ENCODE data around the gene CALR3.
"Not testable (repeated sequence)": the region's sequence is repeated elsewhere in the genome, so short reads cannot be mapped to it uniquely, and the experiment has no call there.

The CALR3 gene

DNA sequence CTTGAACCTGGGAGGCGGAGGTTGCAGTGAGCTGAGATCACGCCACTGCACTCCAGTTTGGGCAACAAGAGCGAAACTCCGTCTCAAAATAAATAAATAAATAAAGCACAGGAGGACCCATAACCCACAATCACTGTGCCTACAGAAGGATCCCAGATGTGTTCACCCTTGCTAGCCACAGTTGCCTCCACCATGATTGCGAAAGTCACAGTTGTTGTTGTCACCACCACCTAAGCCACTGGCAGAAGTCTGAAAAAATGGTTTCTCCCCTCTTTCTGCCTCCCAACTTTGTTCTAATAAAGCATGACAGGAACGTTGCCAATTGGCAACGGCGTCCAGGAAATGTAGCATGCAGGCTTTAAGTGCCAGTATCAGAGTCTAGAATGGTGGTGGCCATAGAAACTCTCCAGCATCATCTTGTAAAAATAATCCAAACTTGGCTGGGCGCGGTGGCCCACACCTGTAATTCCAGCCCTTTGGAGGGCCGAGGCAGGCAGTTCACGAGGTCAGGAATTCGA is 22.0 kb downstream of the CALR3 start:
- no peaks in the 10 kb centered on the region for H3K36me3 ChIP-seq (ENCODE audit: insufficient read depth, low read length)
- no peak overlapping the region for H3K9ac ChIP-seq (ENCODE audit: low read depth, low read length)
- no peak overlapping the region for H3K4me2 ChIP-seq (ENCODE audit: low read length)
- no peaks in the 10 kb centered on the region for H3K9me3 ChIP-seq (replicated peaks; ENCODE audit: low read length)
- no peaks in the 10 kb centered on the region for H3K27me3 ChIP-seq (ENCODE audit: control insufficient read depth, insufficient read depth, low read length)
- H3K4me3 ChIP-seq (ENCODE audit: low read length) = no peak overlapping the region
- peaks cover 17% of the 10 kb centered on the region for H3K4me1 ChIP-seq (ENCODE audit: control insufficient read depth, insufficient read depth, low read length)

DNA sequence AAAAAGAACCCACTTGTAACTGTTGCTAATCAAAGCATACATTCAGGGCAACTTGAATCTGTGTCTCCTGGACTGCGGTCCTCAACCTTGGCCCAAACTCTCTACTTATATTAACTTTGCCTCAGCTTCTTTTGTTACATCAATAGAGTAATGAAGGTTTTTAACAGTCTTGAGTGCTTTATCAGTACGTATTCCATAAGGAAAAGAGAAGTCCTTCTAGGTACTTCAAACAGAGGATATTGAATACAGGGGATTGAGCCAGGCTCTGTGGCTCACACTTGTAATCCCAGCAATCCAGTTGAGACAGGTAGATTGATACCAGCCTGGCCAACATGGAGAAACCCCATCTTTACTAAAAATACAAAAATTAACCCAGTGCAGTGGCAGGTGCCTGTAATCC is 23.0 kb downstream of the CALR3 start:
- Histone ChIP-seq H3K4me1 (ENCODE audit: control insufficient read depth, insufficient read depth, low read length) (peaks cover 17% of the 10 kb centered on the region), H3K4me2 (ENCODE audit: low read length) (no peak overlapping the region), H3K36me3 (ENCODE audit: insufficient read depth, low read length) (no peaks in the 10 kb centered on the region), H3K9me3 (replicated peaks; ENCODE audit: low read length) (no peaks in the 10 kb centered on the region), H3K27me3 (ENCODE audit: control insufficient read depth, insufficient read depth, low read length) (no peaks in the 10 kb centered on the region), H3K4me3 (ENCODE audit: low read length) (no peak overlapping the region), H3K9ac (ENCODE audit: low read depth, low read length) (no peak overlapping the region)

DNA sequence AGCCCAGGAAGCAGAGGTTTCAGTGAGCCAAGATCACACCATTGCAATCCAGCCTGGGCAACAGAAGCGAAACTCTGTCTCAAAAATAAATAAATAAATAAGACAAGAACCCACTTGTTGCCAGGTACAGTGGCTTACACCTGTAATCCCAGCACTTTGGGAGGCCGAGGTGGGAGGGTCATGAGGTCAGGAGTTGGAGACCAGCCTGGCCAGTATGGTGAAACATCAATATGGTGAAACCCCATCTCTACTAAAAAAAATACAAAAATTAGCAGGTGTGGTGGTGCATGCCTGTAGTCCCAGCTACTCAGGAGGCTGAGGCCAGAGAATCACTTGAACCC is 23.4 kb downstream of the CALR3 start:
- H3K4me2 ChIP-seq (ENCODE audit: low read length) = peak overlapping the region; percentile 97
- H3K27me3 ChIP-seq (ENCODE audit: control insufficient read depth, insufficient read depth, low read length); H3K9me3 ChIP-seq (replicated peaks; ENCODE audit: low read length); H3K36me3 ChIP-seq (ENCODE audit: insufficient read depth, low read length): not testable (repeated sequence)
- H3K4me3 ChIP-seq (ENCODE audit: low read length) = peak overlapping the region; percentile 79
- H3K4me1 ChIP-seq (ENCODE audit: control insufficient read depth, insufficient read depth, low read length) = peaks cover 17% of the 10 kb centered on the region
- H3K9ac ChIP-seq (ENCODE audit: low read depth, low read length) = peak overlapping the region; percentile 87

DNA sequence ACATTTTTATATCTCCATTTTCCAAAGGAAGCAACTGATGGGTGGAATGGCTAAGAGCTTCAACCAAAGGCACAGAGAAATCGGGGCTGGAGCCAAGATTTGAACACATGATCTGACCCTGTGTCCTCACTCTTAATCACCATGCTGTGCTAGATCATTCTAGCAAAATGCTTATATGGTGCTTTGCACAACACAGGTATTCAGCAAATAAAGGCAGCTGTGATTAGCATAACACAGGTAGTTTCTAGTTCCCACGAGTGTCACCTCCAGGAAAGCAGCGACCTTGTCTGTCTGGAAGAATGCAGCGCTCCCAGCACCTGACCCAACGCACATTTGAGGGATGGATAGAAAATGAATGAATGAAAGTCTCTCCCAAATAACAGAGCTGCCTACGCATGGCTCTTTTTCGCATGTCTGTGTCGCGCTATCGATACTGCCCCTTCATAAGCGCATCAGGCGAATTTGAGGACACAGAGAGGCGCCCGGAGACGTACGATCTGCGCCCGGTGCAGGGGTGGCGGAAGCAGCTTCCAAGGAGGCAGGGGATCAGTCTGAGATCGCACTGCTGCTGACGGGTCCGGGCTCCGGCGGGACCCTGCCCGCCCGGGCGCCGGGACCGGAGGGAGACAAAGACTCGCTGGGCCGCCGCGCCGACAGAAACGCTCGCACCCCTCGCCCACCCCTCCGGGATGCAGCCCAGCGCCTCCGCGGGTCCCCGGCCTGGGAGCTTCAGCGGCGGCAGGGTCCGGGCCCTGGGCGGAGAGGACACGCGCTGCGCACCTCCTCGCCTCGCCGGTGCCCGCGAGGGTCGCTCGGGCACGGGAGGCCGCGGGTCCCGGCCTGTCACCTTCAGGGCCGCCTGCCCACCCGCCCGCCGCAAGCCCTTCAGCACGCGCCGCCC is 24.8 kb downstream of the CALR3 start:
- peaks cover 17% of the 10 kb centered on the region for H3K4me1 ChIP-seq (ENCODE audit: control insufficient read depth, insufficient read depth, low read length)
- H3K36me3 ChIP-seq (ENCODE audit: insufficient read depth, low read length) = no peaks in the 10 kb centered on the region
- peak overlapping the region; percentile 94 for H3K4me3 ChIP-seq (ENCODE audit: low read length)
- H3K9me3 ChIP-seq (replicated peaks; ENCODE audit: low read length) = no peaks in the 10 kb centered on the region
- H3K9ac ChIP-seq (ENCODE audit: low read depth, low read length) = peak overlapping the region; percentile 90
- peak overlapping the region; percentile 99 for H3K4me2 ChIP-seq (ENCODE audit: low read length)
- H3K27me3 ChIP-seq (ENCODE audit: control insufficient read depth, insufficient read depth, low read length) = no peaks in the 10 kb centered on the region

DNA sequence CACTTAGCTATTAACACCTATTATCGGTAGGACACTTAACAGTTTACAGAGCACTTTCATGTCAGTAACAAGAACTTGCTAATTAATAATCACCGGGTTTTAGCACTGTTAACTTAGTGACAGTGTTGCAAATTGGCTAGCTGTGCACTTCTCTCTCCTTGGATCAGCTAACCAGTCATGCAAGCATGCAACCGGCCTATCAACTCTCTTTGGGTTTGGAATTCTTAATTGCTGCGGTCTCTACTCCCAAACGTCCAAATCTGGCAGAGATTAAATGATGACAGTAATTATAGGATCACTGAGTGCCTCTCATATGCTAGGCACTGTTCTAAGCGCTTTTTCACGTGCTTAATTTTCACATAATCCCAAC is 25.4 kb downstream of the CALR3 start:
- Histone ChIP-seq H3K4me1 (ENCODE audit: control insufficient read depth, insufficient read depth, low read length) (peaks cover 17% of the 10 kb centered on the region), H3K36me3 (ENCODE audit: insufficient read depth, low read length) (no peaks in the 10 kb centered on the region), H3K27me3 (ENCODE audit: control insufficient read depth, insufficient read depth, low read length) (no peaks in the 10 kb centered on the region), H3K4me3 (ENCODE audit: low read length) (peak overlapping the region; percentile 94), H3K9ac (ENCODE audit: low read depth, low read length) (peak overlapping the region; percentile 90), H3K9me3 (replicated peaks; ENCODE audit: low read length) (no peaks in the 10 kb centered on the region), H3K4me2 (ENCODE audit: low read length) (peak overlapping the region; percentile 99)

DNA sequence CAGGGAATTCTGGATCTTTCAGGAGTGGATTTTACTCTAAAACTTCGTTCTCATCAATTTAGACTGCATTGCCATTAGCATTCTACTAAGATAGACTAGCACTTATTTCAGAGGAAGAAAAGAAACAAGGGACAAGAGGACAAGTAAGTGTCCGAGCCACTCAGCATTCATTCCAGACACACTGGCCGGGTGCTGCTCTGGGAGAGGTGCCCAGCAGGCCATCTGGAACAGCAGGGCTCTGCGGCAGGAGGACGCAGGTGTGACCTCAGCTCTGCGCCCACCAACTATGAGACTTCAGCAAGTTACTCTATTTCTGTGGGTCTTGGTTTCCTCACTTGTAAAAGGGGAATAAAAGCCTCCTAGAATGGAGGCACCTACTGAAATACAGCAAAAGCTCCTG is 28.4 kb downstream of the CALR3 start:
- Histone ChIP-seq H3K4me3 (ENCODE audit: low read length) (no peak overlapping the region), H3K4me2 (ENCODE audit: low read length) (no peak overlapping the region), H3K4me1 (ENCODE audit: control insufficient read depth, insufficient read depth, low read length) (peaks cover 37% of the 10 kb centered on the region), H3K9ac (ENCODE audit: low read depth, low read length) (no peak overlapping the region), H3K9me3 (replicated peaks; ENCODE audit: low read length) (no peaks in the 10 kb centered on the region), H3K27me3 (ENCODE audit: control insufficient read depth, insufficient read depth, low read length) (no peaks in the 10 kb centered on the region), H3K36me3 (ENCODE audit: insufficient read depth, low read length) (no peaks in the 10 kb centered on the region)

DNA sequence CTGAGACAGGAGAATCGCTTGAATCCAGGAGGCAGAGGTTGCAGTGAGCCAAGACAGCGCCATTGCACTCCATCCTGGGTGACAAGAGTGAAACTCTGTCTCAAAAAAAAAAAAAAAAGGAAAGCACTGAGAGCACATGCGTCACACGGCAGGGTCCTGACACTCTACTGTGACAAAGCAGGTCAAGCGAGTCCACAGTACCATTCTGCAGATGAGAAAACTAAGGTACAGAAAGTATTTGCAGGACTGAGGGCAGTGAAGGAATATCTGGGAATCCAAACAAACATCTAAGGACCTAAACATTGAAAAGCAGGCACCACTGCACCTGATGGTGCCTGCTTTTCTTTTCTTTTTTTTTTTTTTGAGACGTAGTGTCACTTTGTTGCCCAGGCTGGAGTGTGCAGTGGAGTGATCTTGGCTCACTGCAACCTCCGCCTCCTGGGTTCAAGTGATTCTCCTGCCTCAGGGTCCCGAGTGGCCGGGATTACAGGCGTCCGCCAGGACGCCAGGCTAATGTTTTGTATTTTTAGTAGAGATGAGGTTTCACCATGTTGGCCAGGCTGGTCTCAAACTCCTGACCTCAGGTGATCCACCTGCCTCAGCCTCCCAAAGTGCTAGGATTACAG is 29.1 kb downstream of the CALR3 start:
- H3K36me3 ChIP-seq (ENCODE audit: insufficient read depth, low read length); H3K9ac ChIP-seq (ENCODE audit: low read depth, low read length); H3K9me3 ChIP-seq (replicated peaks; ENCODE audit: low read length); H3K27me3 ChIP-seq (ENCODE audit: control insufficient read depth, insufficient read depth, low read length); H3K4me3 ChIP-seq (ENCODE audit: low read length); H3K4me2 ChIP-seq (ENCODE audit: low read length): not testable (repeated sequence)
- peaks cover 33% of the 10 kb centered on the region for H3K4me1 ChIP-seq (ENCODE audit: control insufficient read depth, insufficient read depth, low read length)

DNA sequence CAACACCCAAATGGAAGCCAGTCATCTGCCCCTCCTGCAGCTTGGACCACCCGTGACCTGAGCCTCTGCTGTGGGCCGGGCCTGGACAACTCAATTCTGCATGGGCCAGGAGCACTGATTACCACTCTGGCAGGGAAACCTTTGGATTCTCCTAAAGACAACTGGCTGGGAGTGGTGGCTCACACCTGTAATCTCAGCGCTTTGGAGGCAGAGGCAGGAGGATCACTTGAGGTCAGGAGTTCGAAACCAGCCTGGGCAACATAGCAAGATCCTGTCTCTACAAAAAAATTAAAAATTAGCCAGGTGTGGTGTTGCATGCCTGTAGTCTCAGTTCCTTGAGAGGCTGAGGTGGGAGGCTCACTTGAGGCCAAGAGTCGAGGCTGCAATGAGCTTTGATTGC is 30.7 kb downstream of the CALR3 start:
- Histone ChIP-seq H3K4me2 (ENCODE audit: low read length) (no peak overlapping the region), H3K9me3 (replicated peaks; ENCODE audit: low read length) (no peaks in the 10 kb centered on the region), H3K4me3 (ENCODE audit: low read length) (no peak overlapping the region), H3K36me3 (ENCODE audit: insufficient read depth, low read length) (no peaks in the 10 kb centered on the region), H3K27me3 (ENCODE audit: control insufficient read depth, insufficient read depth, low read length) (no peaks in the 10 kb centered on the region), H3K9ac (ENCODE audit: low read depth, low read length) (no peak overlapping the region), H3K4me1 (ENCODE audit: control insufficient read depth, insufficient read depth, low read length) (peaks cover 32% of the 10 kb centered on the region)

DNA sequence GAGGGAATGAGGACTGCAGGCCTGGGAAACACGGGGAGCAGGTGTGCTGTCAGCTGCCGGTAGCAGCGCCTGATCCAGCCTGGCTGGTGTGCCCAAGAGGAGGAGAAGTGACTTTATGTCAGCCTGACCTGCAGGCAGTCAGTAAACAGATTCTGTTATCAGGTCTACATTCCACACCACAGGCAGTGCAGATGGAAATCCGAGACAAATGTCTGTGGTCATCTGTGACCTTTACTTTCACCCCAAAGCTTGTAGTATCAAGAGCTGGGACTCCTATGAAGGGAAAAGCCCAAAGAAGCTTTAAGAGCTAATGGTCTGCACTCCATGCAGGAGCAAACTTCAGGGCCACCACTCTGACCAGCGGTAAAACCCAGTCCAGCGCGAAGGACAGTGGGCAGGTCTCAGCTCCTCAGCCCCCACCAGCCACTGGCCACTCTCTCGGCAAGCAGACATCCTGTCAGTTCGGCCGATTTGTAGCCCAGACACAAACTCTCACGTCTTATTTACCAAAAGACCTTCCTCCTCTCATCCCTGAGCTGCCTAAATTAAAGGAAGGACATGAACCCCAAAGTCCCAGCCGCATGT is 31.9 kb downstream of the CALR3 start:
- peaks cover 29% of the 10 kb centered on the region for H3K4me1 ChIP-seq (ENCODE audit: control insufficient read depth, insufficient read depth, low read length)
- no peak overlapping the region for H3K9ac ChIP-seq (ENCODE audit: low read depth, low read length)
- no peak overlapping the region for H3K4me3 ChIP-seq (ENCODE audit: low read length)
- no peaks in the 10 kb centered on the region for H3K36me3 ChIP-seq (ENCODE audit: insufficient read depth, low read length)
- H3K27me3 ChIP-seq (ENCODE audit: control insufficient read depth, insufficient read depth, low read length) = no peaks in the 10 kb centered on the region
- H3K9me3 ChIP-seq (replicated peaks; ENCODE audit: low read length) = no peaks in the 10 kb centered on the region
- peak overlapping the region; percentile 40 for H3K4me2 ChIP-seq (ENCODE audit: low read length)

DNA sequence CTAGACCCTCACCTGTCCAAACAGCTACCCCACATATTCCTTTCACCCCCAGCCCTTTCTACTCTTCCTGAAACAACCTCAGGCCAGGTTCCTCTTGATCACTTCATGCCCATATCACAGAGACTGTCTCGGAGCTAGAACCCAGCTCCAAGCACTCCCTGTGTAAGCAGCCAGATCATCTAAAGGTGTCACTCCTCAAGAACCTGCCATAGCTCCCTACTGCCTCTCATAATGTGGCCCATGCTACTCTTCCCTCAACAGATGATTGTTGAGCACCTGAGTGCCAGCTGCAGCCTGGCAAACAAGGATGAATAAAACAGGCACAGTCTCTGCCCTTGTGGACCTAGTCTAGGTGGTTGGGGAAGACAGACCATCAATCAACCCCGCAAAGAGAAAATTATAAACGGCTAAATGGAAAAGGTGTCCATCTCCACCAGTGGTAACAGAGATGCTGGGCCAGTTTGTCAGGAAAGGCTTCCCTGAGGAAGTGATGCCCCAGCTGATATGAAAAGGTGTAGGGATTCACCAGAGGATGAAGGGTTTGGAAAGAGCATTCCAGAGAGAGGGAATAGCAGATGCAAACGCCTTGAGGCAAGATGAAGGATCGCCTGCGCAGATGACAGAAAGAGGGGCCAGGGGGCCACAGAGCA is 32.5 kb downstream of the CALR3 start:
- no peaks in the 10 kb centered on the region for H3K27me3 ChIP-seq (ENCODE audit: control insufficient read depth, insufficient read depth, low read length)
- no peaks in the 10 kb centered on the region for H3K9me3 ChIP-seq (replicated peaks; ENCODE audit: low read length)
- H3K9ac ChIP-seq (ENCODE audit: low read depth, low read length) = no peak overlapping the region
- H3K4me1 ChIP-seq (ENCODE audit: control insufficient read depth, insufficient read depth, low read length) = peaks cover 29% of the 10 kb centered on the region
- no peaks in the 10 kb centered on the region for H3K36me3 ChIP-seq (ENCODE audit: insufficient read depth, low read length)
- H3K4me2 ChIP-seq (ENCODE audit: low read length) = peak overlapping the region; percentile 40
- no peak overlapping the region for H3K4me3 ChIP-seq (ENCODE audit: low read length)

DNA sequence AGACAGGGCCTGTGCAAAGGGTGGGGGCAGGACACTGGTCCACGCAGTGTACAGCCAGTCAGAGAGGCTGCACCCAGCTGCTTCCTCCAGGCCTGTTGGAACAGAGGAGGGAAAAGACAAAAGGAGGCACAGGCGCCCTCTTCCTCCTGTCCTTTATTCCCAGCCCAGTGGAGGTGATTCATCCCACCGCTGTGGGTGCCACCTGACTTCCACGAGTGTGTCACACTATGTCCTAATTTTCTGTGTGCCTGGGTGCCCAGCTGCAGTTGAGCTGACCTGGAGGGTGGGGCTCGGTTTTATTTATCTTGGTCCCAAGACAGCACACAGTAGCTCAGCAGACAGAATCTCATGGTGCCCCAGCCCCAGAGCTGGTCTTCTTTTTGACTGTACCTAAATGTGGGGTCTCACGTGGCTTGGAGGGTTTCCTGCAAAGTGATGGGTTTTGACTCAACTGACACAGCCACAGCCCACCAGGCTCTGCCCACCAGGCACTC is 33.2 kb downstream of the CALR3 start:
- Histone ChIP-seq H3K36me3 (ENCODE audit: insufficient read depth, low read length) (no peaks in the 10 kb centered on the region), H3K9ac (ENCODE audit: low read depth, low read length) (no peak overlapping the region), H3K4me3 (ENCODE audit: low read length) (no peak overlapping the region), H3K4me1 (ENCODE audit: control insufficient read depth, insufficient read depth, low read length) (peaks cover 32% of the 10 kb centered on the region), H3K27me3 (ENCODE audit: control insufficient read depth, insufficient read depth, low read length) (no peaks in the 10 kb centered on the region), H3K4me2 (ENCODE audit: low read length) (no peak overlapping the region), H3K9me3 (replicated peaks; ENCODE audit: low read length) (no peaks in the 10 kb centered on the region)

All from skeletal muscle satellite cell (primary cell).